ENCODE results near the gene CCER1. TPM values are rescaled to one million over a fixed set of nuclear protein-coding genes. Genes with fewer than 3 reads are reported as not detected.

The CCER1 gene
- total and polyA plus RNA-seq, 2 donors from 2014 or later: not detected

DNA sequence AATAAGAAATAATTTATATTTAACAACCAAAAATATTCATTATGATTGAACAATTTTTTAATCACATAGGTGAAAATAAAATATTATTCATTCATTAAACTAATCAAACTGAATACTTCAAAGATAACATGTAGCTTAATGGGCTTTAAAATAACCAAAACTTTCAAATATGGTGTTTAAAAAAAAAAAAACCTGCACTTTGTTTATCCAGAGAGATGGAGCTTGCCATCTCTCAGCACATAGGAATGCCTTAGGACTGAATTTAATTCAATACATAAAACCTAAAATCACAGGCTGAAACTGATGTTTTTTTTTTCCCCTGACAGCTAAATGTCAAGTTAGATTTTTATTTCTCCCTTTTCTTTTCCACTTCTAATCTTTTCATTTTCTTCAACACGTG lies 14.4 kb upstream of the CCER1 start:
- Histone ChIP-seq H3K36me3 (ENCODE audit: control insufficient read depth in 2 of 3, insufficient read depth in 3 of 3, low read length in 3 of 3) (no peaks in the 10 kb centered on the region), H3K4me1 (ENCODE audit: control insufficient read depth in 2 of 3, insufficient read depth in 2 of 3, low read depth in 1 of 3, low read length in 3 of 3) (no peaks in the 10 kb centered on the region), H3K27ac (ENCODE audit: low read depth in 2 of 2, low read length in 2 of 2) (no peak overlapping the region), H3K27me3 (ENCODE audit: control insufficient read depth, insufficient read depth, low read length) (no peaks in the 10 kb centered on the region), H3K9ac (ENCODE audit: low read length in 3 of 3) (no peak overlapping the region), H3K9me3 (ENCODE audit: control insufficient read depth in 2 of 3, insufficient read depth in 1 of 3, low read length in 3 of 3) (no peaks in the 10 kb centered on the region), H3K4me3 (ENCODE audit: low read length in 3 of 3) (no peak overlapping the region)
- no peak for FAIRE-seq
- DNase-seq: no peak
- intact Hi-C loops (cut with DNase I): no loop called here
- no peak for TF ChIP-seq CTCF (IDR thresholded peaks at IDR 0.05; ENCODE audit: borderline replicate concordance, extremely low read depth, insufficient read depth)

DNA sequence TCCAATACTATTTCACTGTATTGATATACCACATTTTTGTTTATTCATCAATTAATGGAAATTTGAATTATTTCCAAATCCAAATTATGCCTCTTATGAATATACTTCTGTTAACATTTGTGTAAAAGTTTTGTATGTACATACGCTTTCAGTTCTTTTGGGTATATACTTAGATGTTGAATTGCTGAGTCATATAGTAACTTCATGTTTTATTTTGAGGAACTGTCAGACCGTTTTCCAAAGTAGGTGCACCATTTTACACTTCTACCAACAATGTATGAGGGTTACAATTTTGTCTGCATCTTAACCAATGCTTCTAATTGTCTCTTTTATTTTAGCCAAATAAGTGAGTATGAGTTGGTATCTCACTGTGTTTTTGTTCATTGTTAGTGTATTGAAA lies 10.2 kb upstream of the CCER1 start:
- Histone ChIP-seq H3K27me3 (ENCODE audit: control insufficient read depth, insufficient read depth, low read length) (no peaks in the 10 kb centered on the region), H3K36me3 (ENCODE audit: control insufficient read depth in 2 of 3, insufficient read depth in 3 of 3, low read length in 3 of 3) (no peaks in the 10 kb centered on the region), H3K27ac (ENCODE audit: low read depth in 2 of 2, low read length in 2 of 2) (no peak overlapping the region), H3K9me3 (ENCODE audit: control insufficient read depth in 2 of 3, insufficient read depth in 1 of 3, low read length in 3 of 3) (no peaks in the 10 kb centered on the region), H3K4me3 (ENCODE audit: low read length in 3 of 3) (no peak overlapping the region), H3K9ac (ENCODE audit: low read length in 3 of 3) (no peak overlapping the region), H3K4me1 (ENCODE audit: control insufficient read depth in 2 of 3, insufficient read depth in 2 of 3, low read depth in 1 of 3, low read length in 3 of 3) (no peaks in the 10 kb centered on the region)
- no peak for TF ChIP-seq CTCF (IDR thresholded peaks at IDR 0.05; ENCODE audit: borderline replicate concordance, extremely low read depth, insufficient read depth)
- DNase-seq (no peak), FAIRE-seq (no peak)
- intact Hi-C loops (cut with DNase I): no loop called here

- no peak overlapping the region for H3K9ac ChIP-seq (ENCODE audit: low read length in 3 of 3)
- no peaks in the 10 kb centered on the region for H3K36me3 ChIP-seq (ENCODE audit: control insufficient read depth in 2 of 3, insufficient read depth in 3 of 3, low read length in 3 of 3)
- intact Hi-C loops (cut with DNase I): no loop called here
- H3K4me1 ChIP-seq (ENCODE audit: control insufficient read depth in 2 of 3, insufficient read depth in 2 of 3, low read depth in 1 of 3, low read length in 3 of 3): no peaks in the 10 kb centered on the region
- no peak overlapping the region for H3K27ac ChIP-seq (ENCODE audit: low read depth in 2 of 2, low read length in 2 of 2)
- H3K4me3 ChIP-seq (ENCODE audit: low read length in 3 of 3): no peak overlapping the region
- no peak for TF ChIP-seq CTCF (IDR thresholded peaks at IDR 0.05; ENCODE audit: borderline replicate concordance, extremely low read depth, insufficient read depth)
- no peaks in the 10 kb centered on the region for H3K9me3 ChIP-seq (ENCODE audit: control insufficient read depth in 2 of 3, insufficient read depth in 1 of 3, low read length in 3 of 3)
- no peak for DNase-seq
- no peak for FAIRE-seq
- H3K27me3 ChIP-seq (ENCODE audit: control insufficient read depth, insufficient read depth, low read length): no peaks in the 10 kb centered on the region
Observed at GRCh38 chr12:90964616-90965015, 9.6 kb upstream of the CCER1 start.

DNA sequence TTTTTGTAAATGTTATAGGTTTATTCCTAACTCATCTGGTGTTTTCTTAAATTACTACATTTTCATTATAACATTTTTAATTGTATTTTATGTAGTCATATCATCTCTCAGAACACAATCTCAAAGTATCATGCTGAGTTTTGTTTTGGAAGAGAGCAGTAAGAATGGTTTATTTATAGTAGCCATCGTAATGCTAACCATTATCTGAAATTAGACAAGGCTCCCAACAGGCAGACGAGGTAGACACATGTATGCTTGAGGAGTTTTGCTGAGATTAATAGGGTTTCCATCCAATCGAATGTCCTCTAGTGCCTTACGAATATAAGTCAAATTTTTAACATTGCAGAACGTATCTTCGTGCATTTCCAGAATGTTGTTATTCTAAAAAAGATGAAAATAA lies 9.0 kb upstream of the CCER1 start:
- H3K9me3 ChIP-seq (ENCODE audit: control insufficient read depth in 2 of 3, insufficient read depth in 1 of 3, low read length in 3 of 3): no peaks in the 10 kb centered on the region
- H3K27ac ChIP-seq (ENCODE audit: low read depth in 2 of 2, low read length in 2 of 2): no peak overlapping the region
- H3K4me1 ChIP-seq (ENCODE audit: control insufficient read depth in 2 of 3, insufficient read depth in 2 of 3, low read depth in 1 of 3, low read length in 3 of 3): no peaks in the 10 kb centered on the region
- H3K27me3 ChIP-seq (ENCODE audit: control insufficient read depth, insufficient read depth, low read length): no peaks in the 10 kb centered on the region
- DNase-seq (no peak), FAIRE-seq (no peak)
- no peak overlapping the region for H3K9ac ChIP-seq (ENCODE audit: low read length in 3 of 3)
- intact Hi-C loops (cut with DNase I): no loop called here
- no peak for TF ChIP-seq CTCF (IDR thresholded peaks at IDR 0.05; ENCODE audit: borderline replicate concordance, extremely low read depth, insufficient read depth)
- no peak overlapping the region for H3K4me3 ChIP-seq (ENCODE audit: low read length in 3 of 3)
- no peaks in the 10 kb centered on the region for H3K36me3 ChIP-seq (ENCODE audit: control insufficient read depth in 2 of 3, insufficient read depth in 3 of 3, low read length in 3 of 3)
